HG03066 (cell line): ENCODE data around the gene SSB.
"Not testable (repeated sequence)": the region's sequence is repeated elsewhere in the genome, so short reads cannot be mapped to it uniquely, and the experiment has no call there.

Experiments
- ATAC-seq: cut with Tn5 transposase; IDR thresholded peaks from one replicate; pipeline ENCODE4 v1.9.1; 2021; ENCODE audit warnings: low read depth; ENCODE audit not compliant: unreplicated experiment

Gene SSB

GRCh38 chr2:169827272-169828140 lies 28.8 kb downstream of the SSB start, which contains the start of gene UBR3:
UBR3 (plus strand) TSS chr2:169827454; CDS start chr2:169827508, 54 bp downstream.
- peak; percentile 82 for ATAC-seq

- no peak for ATAC-seq
These were observed 29.6 kb downstream of the SSB start for GRCh38 chr2:169828141-169828811.

DNA sequence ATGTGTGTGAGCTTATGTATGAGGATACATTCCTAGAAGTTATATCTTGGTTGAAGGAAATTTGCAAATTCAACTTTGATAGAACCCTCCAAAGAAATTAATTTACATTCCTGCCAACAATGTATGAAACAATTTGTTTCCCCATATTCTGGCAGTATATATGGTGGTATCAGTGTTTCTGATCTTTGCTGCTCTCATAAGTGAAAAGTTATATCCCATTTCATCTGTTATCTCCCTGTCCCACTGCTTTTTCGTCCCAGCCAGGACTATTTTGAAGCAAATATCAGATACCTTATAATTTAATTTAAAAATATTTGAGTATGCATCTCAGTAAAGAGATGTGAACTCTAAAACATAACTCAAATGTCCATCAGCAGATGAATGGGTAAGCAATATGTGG lies 35.7 kb downstream of the SSB start:
- ATAC-seq, result no peak

DNA sequence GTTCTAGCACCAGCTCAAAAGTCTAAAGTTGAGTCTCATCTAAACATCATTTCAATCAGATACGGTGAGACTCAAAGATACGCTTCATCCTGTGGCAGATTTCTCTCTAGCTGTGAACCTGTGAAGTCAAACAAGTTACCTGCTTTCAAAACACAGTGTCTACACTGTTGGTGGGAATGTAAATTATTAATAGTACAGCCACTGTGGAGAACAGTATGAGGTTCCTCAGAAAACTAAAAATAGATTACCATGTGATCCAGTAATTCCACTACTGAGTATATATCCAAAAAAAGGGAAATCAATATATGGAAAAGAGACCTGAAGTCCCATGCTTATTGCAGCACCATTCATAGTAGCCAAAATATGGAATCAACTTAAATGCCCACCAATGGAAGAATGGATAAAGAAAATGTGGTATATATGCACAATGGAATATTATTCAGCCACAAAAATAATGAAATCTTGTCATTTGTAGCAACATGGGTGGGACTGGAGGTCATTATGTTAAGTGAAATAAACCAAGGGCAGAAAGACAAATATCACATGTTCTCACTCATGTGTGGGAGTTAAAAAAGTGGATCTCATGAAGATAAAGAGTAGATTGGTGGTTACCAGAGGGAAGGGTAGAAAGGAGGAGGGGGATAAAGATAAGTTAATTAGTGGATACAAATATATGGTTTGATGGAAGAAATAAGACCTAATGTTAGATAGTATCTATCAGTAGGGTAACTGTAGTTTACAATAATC lies 40.2 kb downstream of the SSB start:
- ATAC-seq, result no peak

- no peak for ATAC-seq
These were observed 41.5 kb downstream of the SSB start for GRCh38 chr2:169839954-169840746.

- ATAC-seq, result no peak
These were observed 42.1 kb downstream of the SSB start for GRCh38 chr2:169840747-169841142.

DNA sequence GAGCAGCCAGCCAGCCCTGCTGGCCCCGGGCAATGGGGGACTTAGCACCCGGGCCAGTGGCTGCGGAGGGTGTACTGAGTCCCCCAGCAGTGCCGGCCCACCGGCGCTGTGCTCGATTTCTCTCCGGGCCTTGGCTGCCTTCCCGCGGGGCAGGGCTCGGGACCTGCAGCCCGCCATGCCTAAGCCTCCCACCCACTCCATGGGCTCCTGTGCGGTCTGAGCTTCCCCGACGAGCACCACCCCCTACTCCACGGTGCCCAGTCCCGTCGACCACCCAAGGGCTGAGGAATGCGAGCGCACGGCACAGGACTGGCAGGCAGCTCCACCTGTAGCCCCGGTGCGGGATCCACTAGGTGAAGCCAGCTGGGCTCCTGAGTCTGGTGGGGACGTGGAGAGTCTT lies 43.0 kb downstream of the SSB start:
- ATAC-seq, result not testable (repeated sequence)

DNA sequence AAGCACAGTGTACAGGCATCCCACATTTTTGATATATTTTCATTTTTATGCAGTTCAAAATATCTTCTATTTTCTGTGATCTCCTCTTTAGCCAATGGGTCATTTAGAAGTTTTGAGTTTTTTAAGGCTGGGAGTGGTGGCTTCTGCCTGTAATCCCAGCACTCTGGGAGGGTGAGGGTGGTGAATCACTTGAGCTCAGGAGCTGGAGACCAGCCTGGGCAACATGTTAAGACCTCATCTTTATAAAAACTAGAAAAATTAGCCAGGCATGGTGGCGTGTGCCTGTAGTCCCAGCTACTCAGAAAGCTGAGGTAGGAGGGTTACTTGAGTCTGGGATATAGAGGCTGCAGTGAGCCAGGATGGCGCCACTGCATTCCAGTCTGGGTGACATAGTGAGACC lies 46.3 kb downstream of the SSB start:
- ATAC-seq, result no peak

- not testable (repeated sequence) for ATAC-seq
These were observed 50.5 kb downstream of the SSB start for GRCh38 chr2:169848959-169849693.

DNA sequence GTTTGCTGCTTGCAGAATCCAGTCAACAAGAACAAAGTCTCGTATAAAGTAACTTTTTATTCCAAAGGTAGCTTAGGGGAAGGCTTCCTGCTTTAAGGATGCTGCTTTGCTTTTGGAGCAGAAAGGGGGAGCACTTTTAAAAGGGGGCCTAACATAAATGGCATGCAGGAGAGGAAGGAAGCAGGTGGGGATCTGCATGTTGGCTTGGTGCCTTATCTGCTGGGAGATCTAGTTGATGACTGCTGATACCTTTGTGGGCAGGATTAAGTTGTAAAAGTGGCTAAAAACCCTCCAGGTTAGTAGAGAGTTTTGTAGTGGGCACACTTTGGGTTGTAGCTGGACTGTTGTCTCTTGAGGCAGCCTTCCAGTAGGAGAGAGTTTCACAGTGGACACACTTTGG lies 51.0 kb downstream of the SSB start:
- ATAC-seq, result no peak

GRCh38 chr2:169853041-169853668 lies 54.5 kb downstream of the SSB start:
- no peak for ATAC-seq

- not testable (repeated sequence) for ATAC-seq
These were observed 56.9 kb downstream of the SSB start for GRCh38 chr2:169855281-169856258.

DNA sequence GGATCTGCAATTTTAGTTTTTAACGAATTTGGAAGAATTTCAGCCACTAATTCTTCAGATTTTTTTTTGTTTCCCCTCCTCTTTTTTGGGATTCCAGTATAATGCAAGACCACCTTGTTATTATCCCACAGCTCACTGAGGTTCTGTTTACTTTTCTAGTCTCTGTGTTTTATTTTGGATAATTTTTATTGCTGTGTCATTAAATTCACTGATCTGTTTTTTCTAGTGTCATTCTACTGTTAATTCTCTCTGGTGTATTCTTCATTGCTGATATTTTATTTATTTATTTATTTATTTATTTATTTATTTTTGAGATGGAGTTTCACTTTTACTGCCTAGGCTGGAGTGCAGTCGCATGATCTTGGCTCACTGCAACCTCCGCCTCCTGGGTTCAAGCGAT lies 60.8 kb downstream of the SSB start:
- ATAC-seq, result no peak

GRCh38 chr2:169860149-169860548 lies 61.5 kb downstream of the SSB start:
- ATAC-seq, result no peak
